Left lung (tissue), 10 donors: Measurements from ENCODE around the gene LTBR. TPM values are rescaled to one million over a fixed set of nuclear protein-coding genes. Genes with fewer than 3 reads are reported as not detected.

Experiments
- ATAC-seq: fragments of 200-7000 bp; cut with Tn5 transposase; one replicate; pipeline ENCODE4 v1.9.1; 2020; ENCODE audit warnings: moderate library complexity
- DNase-seq, 4 donors: peaks; one replicate each; pipeline ENCODE4 v3.0.0-alpha.2; 2013 to 2020
- H3K27ac ChIP-seq, 2 donors: fragments of 200-600 bp; sonication (generic) in 1 of 2; one replicate each; pipeline versions ENCODE4 v1.5.0 to v1.8.0; 2020 to 2021
- H3K27me3 ChIP-seq, 2 donors: fragments of 200-600 bp; sonication (generic) in 1 of 2; one replicate each; pipeline versions ENCODE4 v1.5.0 to v1.8.0; 2020 to 2021
- H3K36me3 ChIP-seq, 2 donors: fragments of 200-600 bp; sonication (generic) in 1 of 2; one replicate each; pipeline versions ENCODE4 v1.5.0 to v1.8.0; 2020 to 2021
- H3K4me1 ChIP-seq, 2 donors: fragments of 200-600 bp; one replicate each; pipeline ENCODE4 v1.8.0; 2021
- H3K4me3 ChIP-seq, 2 donors: fragments of 200-600 bp; sonication (generic) in 1 of 2; one replicate each; pipeline versions ENCODE4 v1.5.0 to v1.8.0; 2020 to 2021; ENCODE audit warnings: mild to moderate bottlenecking in 1 of 2
- H3K9me3 ChIP-seq, 2 donors: fragments of 200-600 bp; sonication (generic) in 1 of 2; one replicate each; pipeline versions ENCODE4 v1.5.0 to v1.8.0; 2020 to 2021
- intact Hi-C, 2 donors: fragments of 100-400 bp; cut with DNase I; formaldehyde crosslinking; loops; one replicate each; pipeline versions ENCODE4 v1.11.2 to v1.14.2; 2022
- polyA plus RNA-seq, 6 donors: library from polyadenylated mRNA; unstranded; fragments of 120-200 nt; gene quantifications; one replicate each; pipeline ENCODE4 v1.2.1, GENCODE V29; 2013; ENCODE audit not compliant: insufficient read length in 6 of 6
- total RNA-seq, 2 donors: library from RNA; stranded (reverse); fragmentation: NEBNext Ultra II Directional; extraction: Animal tissue kit (Norgen Biotek cat#: 25700); gene quantifications; one replicate each; pipeline ENCODE4 v1.2.1, GENCODE V29; 2021
- TF ChIP-seq, protein P1 (sequence below), 2 donors: fragments of 200-600 bp; sonication (generic) in 1 of 2; IDR thresholded peaks; one replicate each; pipeline versions ENCODE4 v1.5.0 to v1.8.0; 2021; ENCODE audit warnings: antibody characterized with exemption in 2 of 2
- donor health status: DM: no; HTN: yes; CAD: no.
- donor health status: DM: no; HTN: no; CAD: no.

The LTBR gene
- total and polyA plus RNA-seq, 8 donors: 66.6 to 153 (median 90.7) TPM

DNA sequence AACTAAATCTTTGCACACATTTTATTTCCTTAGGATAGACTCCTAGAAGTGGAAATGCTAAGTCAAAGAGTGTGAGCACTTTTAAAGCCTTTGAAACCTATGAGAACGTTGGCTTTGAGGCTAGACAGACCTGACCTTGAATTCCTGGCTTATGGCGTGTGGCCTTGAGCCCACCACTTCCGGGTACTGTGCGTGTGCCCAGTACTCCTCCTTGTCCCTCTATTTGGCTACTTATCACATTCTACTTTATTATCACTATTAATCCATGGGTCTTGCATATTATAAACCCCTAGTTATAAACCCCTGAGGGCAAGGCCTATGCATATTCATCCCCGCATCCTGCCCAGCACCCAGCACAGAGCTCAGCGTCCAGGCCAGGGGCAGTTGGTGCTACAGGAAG is 34.8 kb downstream of the LTBR start:
- TF ChIP-seq, protein P1, sequence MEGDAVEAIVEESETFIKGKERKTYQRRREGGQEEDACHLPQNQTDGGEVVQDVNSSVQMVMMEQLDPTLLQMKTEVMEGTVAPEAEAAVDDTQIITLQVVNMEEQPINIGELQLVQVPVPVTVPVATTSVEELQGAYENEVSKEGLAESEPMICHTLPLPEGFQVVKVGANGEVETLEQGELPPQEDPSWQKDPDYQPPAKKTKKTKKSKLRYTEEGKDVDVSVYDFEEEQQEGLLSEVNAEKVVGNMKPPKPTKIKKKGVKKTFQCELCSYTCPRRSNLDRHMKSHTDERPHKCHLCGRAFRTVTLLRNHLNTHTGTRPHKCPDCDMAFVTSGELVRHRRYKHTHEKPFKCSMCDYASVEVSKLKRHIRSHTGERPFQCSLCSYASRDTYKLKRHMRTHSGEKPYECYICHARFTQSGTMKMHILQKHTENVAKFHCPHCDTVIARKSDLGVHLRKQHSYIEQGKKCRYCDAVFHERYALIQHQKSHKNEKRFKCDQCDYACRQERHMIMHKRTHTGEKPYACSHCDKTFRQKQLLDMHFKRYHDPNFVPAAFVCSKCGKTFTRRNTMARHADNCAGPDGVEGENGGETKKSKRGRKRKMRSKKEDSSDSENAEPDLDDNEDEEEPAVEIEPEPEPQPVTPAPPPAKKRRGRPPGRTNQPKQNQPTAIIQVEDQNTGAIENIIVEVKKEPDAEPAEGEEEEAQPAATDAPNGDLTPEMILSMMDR (IDR thresholded peaks at IDR 0.05): no peak
- Histone ChIP-seq H3K9me3 (no peaks in the 10 kb centered on the region), H3K27ac (no peak overlapping the region), H3K27me3 (no peaks in the 10 kb centered on the region), H3K36me3 (peaks cover 0 to 8% of the 10 kb centered on the region in 2 donors), H3K4me1 (peaks cover 9 to 34% of the 10 kb centered on the region in 2 donors), H3K4me3 (no peak overlapping the region)
- DNase-seq: no peak
- no peak for ATAC-seq
- intact Hi-C loops: no loop called here

GRCh38 chr12:6420364-6420763 is 36.4 kb downstream of the LTBR start:
- intact Hi-C loops: loop anchor here in 1 of 2 donors (5.0 to 10.0 kb wide), 2 partner anchors 47 to 114 kb away; partner anchors contain the start of gene GAPDH
- Histone ChIP-seq H3K27ac (peak overlapping the region in 1 of 2 donors; percentile 13), H3K27me3 (no peaks in the 10 kb centered on the region), H3K36me3 (peaks cover 0 to 4% of the 10 kb centered on the region in 2 donors), H3K4me1 (peaks cover 10 to 35% of the 10 kb centered on the region in 2 donors), H3K4me3 (no peak overlapping the region), H3K9me3 (no peaks in the 10 kb centered on the region)
- TF ChIP-seq, protein P1 (IDR thresholded peaks at IDR 0.05): no peak
- no peak for ATAC-seq
- DNase-seq: no peak

GRCh38 chr12:6423267-6424007 is 39.5 kb downstream of the LTBR start:
- DNase-seq: peak; percentile 80 to 92 (median 85)
- Histone ChIP-seq H3K9me3 (no peaks in the 10 kb centered on the region), H3K36me3 (no peaks in the 10 kb centered on the region), H3K27me3 (no peaks in the 10 kb centered on the region), H3K4me3 (no peak overlapping the region), H3K4me1 (peaks cover 10 to 25% of the 10 kb centered on the region in 2 donors), H3K27ac (no peak overlapping the region)
- peak; percentile 99 for ATAC-seq
- intact Hi-C loops: loop anchor here in 1 of 2 donors (5.0 to 10.0 kb wide), 2 partner anchors 44 to 111 kb away; partner anchors contain the start of gene GAPDH
- TF ChIP-seq, protein P1 (IDR thresholded peaks at IDR 0.05): peak; percentile 78 to 93

DNA sequence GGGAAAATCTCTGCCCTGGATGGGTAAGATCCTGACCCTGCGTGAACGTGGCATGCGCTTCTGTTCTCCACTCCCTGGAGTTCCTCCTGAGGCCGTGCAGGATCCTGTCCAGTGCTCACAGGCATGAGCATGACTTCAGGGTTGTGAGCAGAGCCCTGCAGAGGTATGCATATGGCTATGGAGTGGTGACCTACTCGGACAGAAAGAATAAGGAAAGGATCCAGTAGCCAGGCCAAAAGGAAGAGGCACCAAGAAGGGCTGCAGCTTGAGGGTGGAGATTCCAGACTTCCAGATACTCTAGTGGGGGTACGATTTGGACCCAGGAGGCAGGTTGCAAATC is 40.0 kb downstream of the LTBR start:
- no peaks in the 10 kb centered on the region for H3K9me3 ChIP-seq

DNA sequence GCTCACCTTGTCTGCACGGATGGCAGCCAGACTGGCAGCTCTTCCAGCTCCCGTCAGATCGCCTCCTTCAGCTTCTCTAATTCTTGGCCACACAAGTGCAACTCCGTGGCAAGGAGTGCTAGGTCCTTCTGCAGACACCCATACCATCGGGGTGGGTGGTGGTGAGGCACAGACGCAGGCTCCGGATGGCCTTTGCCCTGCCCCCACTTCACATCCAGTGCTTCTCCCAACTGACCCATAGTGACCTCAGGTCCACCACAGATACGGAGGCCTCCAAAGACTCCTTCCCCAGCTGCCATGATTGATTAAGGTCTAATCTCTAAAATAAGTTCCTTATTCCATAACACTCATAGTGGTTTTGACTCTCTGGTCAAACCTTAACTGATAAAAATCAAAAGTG is 40.9 kb downstream of the LTBR start:
- Histone ChIP-seq H3K36me3 (no peaks in the 10 kb centered on the region), H3K27ac (no peak overlapping the region), H3K27me3 (no peaks in the 10 kb centered on the region), H3K4me1 (peaks cover 10 to 26% of the 10 kb centered on the region in 2 donors), H3K4me3 (no peak overlapping the region), H3K9me3 (no peaks in the 10 kb centered on the region)
- intact Hi-C loops: loop anchor here in 1 of 2 donors (5.0 to 10.0 kb wide), 2 partner anchors 42 to 110 kb away; partner anchors contain the start of gene GAPDH
- ATAC-seq (no peak), DNase-seq (no peak)
- TF ChIP-seq, protein P1 (IDR thresholded peaks at IDR 0.05): no peak

More for the DNA sequence above, 40.0 kb downstream of the LTBR start:
- no peak overlapping the region for H3K27ac ChIP-seq
- DNase-seq (no peak), ATAC-seq (peak; percentile 10)
- intact Hi-C loops: loop anchor here in 1 of 2 donors (5.0 to 10.0 kb wide), 2 partner anchors 43 to 111 kb away; partner anchors contain the start of gene GAPDH
- no peak overlapping the region for H3K4me3 ChIP-seq
- TF ChIP-seq, protein P1 (IDR thresholded peaks at IDR 0.05): no peak
- peaks cover 10 to 25% of the 10 kb centered on the region in 2 donors for H3K4me1 ChIP-seq
- no peaks in the 10 kb centered on the region for H3K27me3 ChIP-seq
- H3K36me3 ChIP-seq: no peaks in the 10 kb centered on the region
